Upper lobe of left lung (tissue), 6 donors: Measurements from ENCODE around the gene KIAA0825. TPM values are rescaled to one million over a fixed set of nuclear protein-coding genes. Genes with fewer than 3 reads are reported as not detected.

ENCODE experiments used
- ATAC-seq, 2 donors: fragments of 200-7000 bp; cut with Tn5 transposase; one replicate each; pipeline ENCODE4 v1.9.1; 2022; ENCODE audit warnings: mild to moderate bottlenecking in 2 of 2, moderate library complexity in 2 of 2; ENCODE audit not compliant: low FRiP score in 2 of 2
- DNase-seq, 2 donors: peaks; one replicate each; pipeline ENCODE4 v3.0.0-alpha.2; 2019 to 2020
- H3K27ac ChIP-seq, 4 donors: fragments of 200-600 bp; sonication (generic); one replicate each; pipeline ENCODE4 v1.5.1; 2016 to 2019
- H3K27me3 ChIP-seq, 4 donors: fragments of 200-600 bp; sonication (generic); one replicate each; pipeline ENCODE4 v1.5.1; 2017 to 2019
- H3K36me3 ChIP-seq, 4 donors: fragments of 200-600 bp; sonication (generic); one replicate each; pipeline ENCODE4 v1.5.1; 2016 to 2019
- H3K4me1 ChIP-seq, 4 donors: fragments of 200-600 bp; sonication (generic); one replicate each; pipeline ENCODE4 v1.5.1; 2018 to 2019
- H3K4me3 ChIP-seq, 4 donors: fragments of 200-600 bp; sonication (generic); one replicate each; pipeline ENCODE4 v1.5.1; 2017 to 2019; ENCODE audit warnings: mild to moderate bottlenecking in 2 of 4, moderate library complexity in 1 of 4
- H3K9me3 ChIP-seq, 4 donors: fragments of 200-600 bp; sonication (generic); one replicate each; pipeline ENCODE4 v1.5.1; 2018 to 2019
- EP300 ChIP-seq, 4 donors: sonication (generic); formaldehyde crosslinking; IDR thresholded peaks; one replicate each; pipeline ENCODE4 v1.5.1; 2017; ENCODE audit warnings: antibody characterized with exemption in 4 of 4, control low read depth in 2 of 4
- POLR2A ChIP-seq, 4 donors: fragments of 450-650 bp; IDR thresholded peaks; one replicate each; pipeline ENCODE4 v1.5.1; 2016 to 2017; ENCODE audit warnings: antibody characterized with exemption in 4 of 4, mild to moderate bottlenecking in 2 of 4
- POLR2AphosphoS5 ChIP-seq, 2 donors: sonication (generic); formaldehyde crosslinking; IDR thresholded peaks; one replicate each; pipeline ENCODE4 v1.5.1; 2017; ENCODE audit warnings: antibody characterized with exemption in 2 of 2
- WGBS, 2 donors: methylation state at CpG; one replicate each; pipeline ENCODE4 v1.1.5; 2017 to 2018; 5-methylcytosine and 5-hydroxymethylcytosine counted together
- total RNA-seq, 6 donors: library from RNA; depleted of rRNA in 4 of 6; stranded (reverse); fragments of >200 nt in 4 of 6; gene quantifications; one replicate each; pipeline versions ENCODE4 v1.1.0 to v1.2.1, GENCODE V29; 2016 to 2021
- TF ChIP-seq, protein P1 (sequence below), 6 experiments: fragments of 450-650 bp in 4 of 6; fragments of 200-600 bp in 2 of 6; sonication (generic) in 2 of 6; IDR thresholded peaks; one replicate each; pipeline ENCODE4 v1.5.1; 2016 to 2019; ENCODE audit warnings: antibody characterized with exemption in 6 of 6
- donor health status: DM: no; HTN: no; CAD: no; lungs with moderate emphysema.
- donor health status: DM: no; HTN: yes; CAD: no; lungs with severe emphysema.

KIAA0825 gene
- total RNA-seq, 6 donors from 2014 or later: 3.8 to 19.1 (median 6.6) TPM

DNA sequence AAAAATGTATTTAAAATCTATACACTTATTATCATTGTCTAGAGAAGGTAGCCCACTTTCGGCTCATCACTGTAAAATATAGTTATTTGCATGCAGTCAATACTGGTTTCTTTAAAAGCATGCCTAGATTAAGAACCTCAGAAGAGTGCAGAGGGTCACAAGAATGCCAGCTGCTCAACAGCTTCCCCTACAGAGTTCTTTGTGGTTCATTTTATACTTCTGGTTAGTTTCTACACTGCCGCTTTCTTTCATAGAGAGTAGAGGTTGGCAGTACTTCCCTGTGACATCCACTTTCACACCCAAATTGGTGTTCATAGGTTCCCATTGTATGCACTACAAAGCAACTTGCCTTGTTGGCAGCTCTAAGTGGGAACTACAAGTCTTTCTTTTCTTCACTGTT is 137.3 kb downstream of the KIAA0825 start:
- TF ChIP-seq POLR2AphosphoS5 (IDR thresholded peaks at IDR 0.05) (no peak), POLR2A (IDR thresholded peaks at IDR 0.05) (no peak), EP300 (IDR thresholded peaks at IDR 0.05) (no peak)
- TF ChIP-seq, protein P1, sequence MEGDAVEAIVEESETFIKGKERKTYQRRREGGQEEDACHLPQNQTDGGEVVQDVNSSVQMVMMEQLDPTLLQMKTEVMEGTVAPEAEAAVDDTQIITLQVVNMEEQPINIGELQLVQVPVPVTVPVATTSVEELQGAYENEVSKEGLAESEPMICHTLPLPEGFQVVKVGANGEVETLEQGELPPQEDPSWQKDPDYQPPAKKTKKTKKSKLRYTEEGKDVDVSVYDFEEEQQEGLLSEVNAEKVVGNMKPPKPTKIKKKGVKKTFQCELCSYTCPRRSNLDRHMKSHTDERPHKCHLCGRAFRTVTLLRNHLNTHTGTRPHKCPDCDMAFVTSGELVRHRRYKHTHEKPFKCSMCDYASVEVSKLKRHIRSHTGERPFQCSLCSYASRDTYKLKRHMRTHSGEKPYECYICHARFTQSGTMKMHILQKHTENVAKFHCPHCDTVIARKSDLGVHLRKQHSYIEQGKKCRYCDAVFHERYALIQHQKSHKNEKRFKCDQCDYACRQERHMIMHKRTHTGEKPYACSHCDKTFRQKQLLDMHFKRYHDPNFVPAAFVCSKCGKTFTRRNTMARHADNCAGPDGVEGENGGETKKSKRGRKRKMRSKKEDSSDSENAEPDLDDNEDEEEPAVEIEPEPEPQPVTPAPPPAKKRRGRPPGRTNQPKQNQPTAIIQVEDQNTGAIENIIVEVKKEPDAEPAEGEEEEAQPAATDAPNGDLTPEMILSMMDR (IDR thresholded peaks at IDR 0.05): no peak
- no peak overlapping the region for H3K27ac ChIP-seq
- no peaks in the 10 kb centered on the region for H3K36me3 ChIP-seq
- WGBS, 2 donors: 90 to 93% methylated on average over 2 of the region's 2 CpGs
- ATAC-seq (no peak), DNase-seq (no peak)
- no peaks in the 10 kb centered on the region for H3K4me1 ChIP-seq
- H3K9me3 ChIP-seq: no peaks in the 10 kb centered on the region
- H3K27me3 ChIP-seq: no peaks in the 10 kb centered on the region
- H3K4me3 ChIP-seq: no peak overlapping the region

DNA sequence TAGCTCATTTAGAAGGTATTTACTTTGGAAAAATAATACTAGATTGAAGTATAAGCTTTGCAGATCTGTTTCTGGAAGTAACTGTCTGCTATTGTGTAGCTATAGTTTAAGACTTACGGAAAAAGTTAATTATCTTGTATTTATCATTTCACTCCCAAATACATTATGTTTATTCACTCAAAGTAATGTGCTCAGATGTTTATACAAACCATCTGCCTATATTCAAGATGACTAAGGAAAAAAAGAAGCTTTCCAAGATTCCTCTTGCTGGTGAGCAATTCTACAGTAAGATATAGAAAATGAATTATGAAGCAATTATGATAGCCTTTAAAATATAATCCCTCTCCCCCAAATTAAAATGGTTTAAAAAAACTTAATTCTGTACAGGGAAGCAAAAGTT is 137.9 kb downstream of the KIAA0825 start:
- no peak for ATAC-seq
- Histone ChIP-seq H3K4me3 (no peak overlapping the region), H3K36me3 (no peaks in the 10 kb centered on the region), H3K27me3 (no peaks in the 10 kb centered on the region), H3K9me3 (no peaks in the 10 kb centered on the region), H3K4me1 (no peaks in the 10 kb centered on the region), H3K27ac (no peak overlapping the region)
- TF ChIP-seq POLR2AphosphoS5 (IDR thresholded peaks at IDR 0.05) (no peak), POLR2A (IDR thresholded peaks at IDR 0.05) (no peak), EP300 (IDR thresholded peaks at IDR 0.05) (no peak)
- TF ChIP-seq, protein P1 (IDR thresholded peaks at IDR 0.05): no peak
- DNase-seq: no peak
- 88 to 90% methylated on average over 1 of the region's 1 CpG for WGBS, 2 donors

DNA sequence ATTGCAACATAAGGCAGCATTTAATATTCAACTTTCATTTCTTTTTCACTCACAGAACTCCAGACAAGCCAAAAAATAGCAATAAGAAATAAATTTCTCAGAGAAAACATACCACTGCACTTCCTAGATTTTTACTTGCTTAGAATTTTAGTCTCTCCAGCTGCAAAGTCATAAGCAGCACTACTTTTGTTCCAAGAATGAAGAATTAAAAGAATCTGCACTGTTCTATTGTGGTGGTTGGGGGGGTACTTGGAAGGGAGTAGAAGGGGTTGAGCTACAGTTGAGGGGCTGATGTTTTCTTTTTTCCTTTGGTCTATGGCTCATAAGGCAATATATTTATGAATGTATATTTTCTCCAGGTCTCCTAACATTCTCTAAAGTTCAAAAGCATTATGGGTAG is 144.5 kb downstream of the KIAA0825 start:
- Histone ChIP-seq H3K9me3 (no peaks in the 10 kb centered on the region), H3K4me1 (no peaks in the 10 kb centered on the region), H3K4me3 (no peak overlapping the region), H3K27ac (no peak overlapping the region), H3K27me3 (no peaks in the 10 kb centered on the region), H3K36me3 (no peaks in the 10 kb centered on the region)
- TF ChIP-seq, protein P1 (IDR thresholded peaks at IDR 0.05): no peak
- no peak for TF ChIP-seq POLR2AphosphoS5 (IDR thresholded peaks at IDR 0.05)
- TF ChIP-seq POLR2A (IDR thresholded peaks at IDR 0.05): no peak
- no peak for TF ChIP-seq EP300 (IDR thresholded peaks at IDR 0.05)
- no peak for ATAC-seq
- DNase-seq: no peak

DNA sequence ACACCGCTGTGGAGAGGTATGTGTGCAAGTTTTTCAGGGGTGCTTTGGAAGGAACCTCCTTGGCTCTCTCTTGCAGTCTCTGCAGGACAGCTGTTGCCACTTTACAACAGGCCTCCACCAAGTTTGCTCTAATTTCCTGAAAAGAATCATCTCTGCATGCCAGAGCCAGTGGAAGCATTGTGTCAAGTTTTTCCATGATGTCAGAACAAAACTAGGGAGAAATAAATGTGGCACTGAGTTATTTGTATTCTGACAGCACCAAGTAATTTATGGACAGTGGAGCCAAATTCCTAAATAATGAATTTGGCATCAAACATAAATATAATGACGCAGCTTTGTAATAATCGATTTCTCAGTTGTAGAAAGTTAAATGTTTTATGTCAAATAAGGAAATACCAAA is 146.9 kb downstream of the KIAA0825 start:
- Histone ChIP-seq H3K36me3 (no peaks in the 10 kb centered on the region), H3K27ac (no peak overlapping the region), H3K9me3 (no peaks in the 10 kb centered on the region), H3K4me3 (no peak overlapping the region), H3K4me1 (no peaks in the 10 kb centered on the region), H3K27me3 (no peaks in the 10 kb centered on the region)
- WGBS, 2 donors: 72 to 74% methylated on average over 3 of the region's 3 CpGs
- TF ChIP-seq POLR2AphosphoS5 (IDR thresholded peaks at IDR 0.05) (no peak), EP300 (IDR thresholded peaks at IDR 0.05) (no peak), POLR2A (IDR thresholded peaks at IDR 0.05) (no peak)
- TF ChIP-seq, protein P1 (IDR thresholded peaks at IDR 0.05): no peak
- no peak for DNase-seq
- no peak for ATAC-seq

DNA sequence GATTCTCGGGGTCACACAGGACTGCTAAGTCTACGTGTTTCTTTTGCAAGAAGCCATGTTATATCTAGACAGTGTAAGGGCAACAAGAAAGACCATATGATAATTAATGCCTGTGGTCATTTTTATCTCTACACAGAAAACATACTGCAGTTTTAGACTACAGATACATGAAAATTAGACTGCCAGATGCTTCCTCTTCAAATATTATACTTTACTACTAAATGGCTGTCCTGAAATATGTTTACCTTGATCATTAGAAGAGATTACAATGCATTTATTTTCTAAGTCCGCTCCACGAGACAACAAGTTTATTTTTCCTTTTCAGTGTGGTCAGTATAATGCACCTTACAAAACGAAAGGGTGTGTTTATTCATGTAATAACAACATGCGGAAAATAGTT is 147.6 kb downstream of the KIAA0825 start:
- H3K27me3 ChIP-seq: no peaks in the 10 kb centered on the region
- WGBS, 2 donors: 91 to 92% methylated on average over 6 of the region's 6 CpGs
- H3K4me1 ChIP-seq: no peaks in the 10 kb centered on the region
- DNase-seq (no peak), ATAC-seq (no peak)
- H3K27ac ChIP-seq: no peak overlapping the region
- no peaks in the 10 kb centered on the region for H3K9me3 ChIP-seq
- H3K4me3 ChIP-seq: no peak overlapping the region
- TF ChIP-seq POLR2A (IDR thresholded peaks at IDR 0.05): no peak
- TF ChIP-seq POLR2AphosphoS5 (IDR thresholded peaks at IDR 0.05): no peak
- TF ChIP-seq, protein P1 (IDR thresholded peaks at IDR 0.05): no peak
- no peak for TF ChIP-seq EP300 (IDR thresholded peaks at IDR 0.05)
- no peaks in the 10 kb centered on the region for H3K36me3 ChIP-seq
